Large intestine (tissue), 3 donors: Measurements from ENCODE around the gene RASA3. TPM values are rescaled to one million over a fixed set of nuclear protein-coding genes. Genes with fewer than 3 reads are reported as not detected.
"Not testable (repeated sequence)": the region's sequence is repeated elsewhere in the genome, so short reads cannot be mapped to it uniquely, and the experiment has no call there.

Experiments used
- DNase-seq, 2 donors: peaks; one replicate each; pipeline versions ENCODE4 v3.0.0 to v3.0.0-alpha.2; 2013
- H3K27ac ChIP-seq: one replicate; pipeline ENCODE4 v1.5.1; 2013; ENCODE audit warnings: low read length
- H3K27me3 ChIP-seq: 2 replicates; pipeline ENCODE4 v1.6.1; 2013; ENCODE audit warnings: low read length; ENCODE audit not compliant: control insufficient read depth, insufficient read depth
- H3K36me3 ChIP-seq: 2 replicates; pipeline ENCODE4 v1.6.1; 2013; ENCODE audit warnings: low read length; ENCODE audit not compliant: control insufficient read depth, insufficient read depth
- H3K4me1 ChIP-seq: one replicate; pipeline ENCODE4 v1.6.1; 2013; ENCODE audit warnings: low read length; ENCODE audit not compliant: control insufficient read depth, insufficient read depth
- H3K4me3 ChIP-seq: one replicate; pipeline ENCODE4 v1.5.1; 2013; ENCODE audit warnings: low read length
- H3K9me3 ChIP-seq: one replicate; pipeline ENCODE4 v1.6.1; 2013; ENCODE audit warnings: mild to moderate bottlenecking, low read depth, low read length, moderate library complexity; ENCODE audit not compliant: control insufficient read depth
- WGBS: methylation state at CpG from one replicate; pipeline ENCODE4 v1.1.5; 2013; ENCODE audit warnings: low lambda C conversion rate; ENCODE audit not compliant: insufficient coverage; 5-methylcytosine and 5-hydroxymethylcytosine counted together
- polyA plus RNA-seq: library from polyadenylated mRNA; unstranded; fragments of 120-200 nt; gene quantifications from one replicate; pipeline ENCODE4 v1.2.1, GENCODE V29; 2013

The RASA3 gene
- polyA plus RNA-seq, 1 donor = 8.3 TPM

DNA sequence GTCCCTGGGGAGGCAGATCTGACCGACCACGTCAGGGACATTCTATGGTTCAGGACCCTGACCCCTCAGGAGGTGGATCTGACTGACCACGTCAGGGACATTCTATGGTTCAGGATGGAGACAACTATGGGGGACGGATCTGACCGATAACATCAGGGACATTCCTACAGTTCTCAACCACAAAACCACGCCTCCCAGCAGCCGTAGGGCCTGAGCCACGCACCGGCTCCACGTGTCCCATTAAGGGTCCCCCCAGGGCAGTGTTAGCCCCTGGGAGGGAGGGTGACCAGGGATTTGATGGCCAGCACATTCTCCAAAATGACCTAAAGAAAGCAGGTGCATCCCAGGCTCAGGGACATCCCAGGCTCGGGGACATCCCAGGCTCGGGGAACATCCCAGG is 109.5 kb downstream of the RASA3 start:
- Histone ChIP-seq H3K36me3 (peaks cover 41% of the 10 kb centered on the region), H3K27ac (no peak overlapping the region), H3K4me1 (no peaks in the 10 kb centered on the region), H3K9me3 (no peaks in the 10 kb centered on the region), H3K4me3 (no peak overlapping the region), H3K27me3 (no peaks in the 10 kb centered on the region)
- no CpG with 5 or more reads among the region's 12 CpGs for WGBS
- no peak for DNase-seq

DNA sequence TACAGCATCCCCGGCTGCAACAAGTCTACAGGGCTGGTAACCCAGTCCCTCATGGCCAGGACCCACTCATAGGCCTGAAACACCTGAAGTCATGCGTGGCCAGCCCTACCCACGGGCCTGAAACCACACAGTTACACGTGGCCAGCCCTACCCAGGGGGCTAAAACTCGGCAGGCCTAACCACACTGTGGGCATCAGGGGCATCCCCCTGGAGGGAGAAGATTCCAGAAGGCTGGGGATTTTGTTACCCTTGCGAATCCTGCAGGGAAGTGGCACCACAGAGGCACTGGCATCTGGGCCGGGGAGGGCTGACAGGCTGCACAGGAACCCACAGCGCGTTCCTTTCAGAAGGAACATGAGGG is 110.1 kb downstream of the RASA3 start:
- 100% methylated on average over 1 of the region's 9 CpGs for WGBS

GRCh38 chr13:114021464-114022308 is 110.7 kb downstream of the RASA3 start:
- H3K36me3 ChIP-seq = peaks cover 43% of the 10 kb centered on the region
- H3K9me3 ChIP-seq = no peaks in the 10 kb centered on the region
- no peak for DNase-seq
- no peak overlapping the region for H3K27ac ChIP-seq
- H3K4me3 ChIP-seq = no peak overlapping the region
- no peaks in the 10 kb centered on the region for H3K4me1 ChIP-seq
- 80% methylated on average over 2 of the region's 25 CpGs for WGBS
- no peaks in the 10 kb centered on the region for H3K27me3 ChIP-seq

More for the DNA sequence above, 110.1 kb downstream of the RASA3 start:
- H3K4me1 ChIP-seq = no peaks in the 10 kb centered on the region
- H3K27ac ChIP-seq = no peak overlapping the region
- no peak overlapping the region for H3K4me3 ChIP-seq
- H3K9me3 ChIP-seq = no peaks in the 10 kb centered on the region
- DNase-seq = no peak
- no peaks in the 10 kb centered on the region for H3K27me3 ChIP-seq
- peaks cover 41% of the 10 kb centered on the region for H3K36me3 ChIP-seq

DNA sequence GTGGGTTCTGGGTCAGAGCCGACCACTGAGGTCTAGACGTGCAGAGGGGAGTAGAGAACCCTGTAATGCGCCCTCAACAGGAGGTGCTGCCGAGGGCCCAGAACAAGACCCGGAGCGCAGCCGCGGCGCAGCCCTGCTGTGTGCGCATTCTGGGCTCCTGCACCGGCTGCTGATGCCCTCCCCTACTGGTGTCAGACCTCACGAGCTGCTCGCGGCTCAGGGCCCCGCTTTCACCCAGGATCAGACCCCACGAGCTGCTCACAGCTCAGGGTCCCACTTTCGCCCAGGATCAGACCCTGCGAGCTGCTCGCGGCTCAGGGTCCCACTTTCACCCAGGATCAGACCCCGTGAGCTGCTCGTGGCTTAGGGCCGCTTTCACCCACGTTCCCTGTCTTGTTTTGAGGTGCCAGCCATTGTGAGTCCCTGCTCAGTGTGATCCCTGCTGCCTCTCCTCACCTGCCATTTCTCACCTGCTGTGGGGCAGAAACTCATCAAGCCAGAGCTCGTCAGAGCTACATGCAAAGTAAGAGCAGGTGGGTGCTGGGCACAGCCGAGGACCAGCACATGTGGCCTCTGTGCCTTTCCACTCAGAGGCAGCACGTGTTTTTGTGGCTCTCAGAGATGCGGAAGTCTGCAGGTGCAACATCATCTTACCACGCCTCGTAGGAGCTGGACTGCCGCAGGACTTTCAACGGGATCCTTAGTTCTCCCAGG is 111.5 kb downstream of the RASA3 start:
- DNase-seq = no peak
- WGBS = no CpG with 5 or more reads among the region's 32 CpGs
- no peak overlapping the region for H3K27ac ChIP-seq
- H3K4me1 ChIP-seq = no peaks in the 10 kb centered on the region
- H3K9me3 ChIP-seq = peaks cover 4% of the 10 kb centered on the region
- H3K36me3 ChIP-seq = peaks cover 50% of the 10 kb centered on the region
- no peaks in the 10 kb centered on the region for H3K27me3 ChIP-seq
- no peak overlapping the region for H3K4me3 ChIP-seq

GRCh38 chr13:114020134-114020533 is 112.3 kb downstream of the RASA3 start:
- H3K4me1 ChIP-seq, H3K27me3 ChIP-seq, H3K9me3 ChIP-seq, DNase-seq, H3K27ac ChIP-seq, H3K4me3 ChIP-seq: not testable (repeated sequence)
- WGBS = no CpG with 5 or more reads among the region's 14 CpGs
- H3K36me3 ChIP-seq = peaks cover 49% of the 10 kb centered on the region

GRCh38 chr13:114019367-114019766 is 113.1 kb downstream of the RASA3 start:
- H3K4me3 ChIP-seq = no peak overlapping the region
- peaks cover 53% of the 10 kb centered on the region for H3K36me3 ChIP-seq
- WGBS = no CpG with 5 or more reads among the region's 13 CpGs
- peaks cover 4% of the 10 kb centered on the region for H3K9me3 ChIP-seq
- H3K4me1 ChIP-seq = no peaks in the 10 kb centered on the region
- H3K27me3 ChIP-seq = no peaks in the 10 kb centered on the region
- H3K27ac ChIP-seq = no peak overlapping the region
- DNase-seq = no peak

- no peaks in the 10 kb centered on the region for H3K4me1 ChIP-seq
- H3K27ac ChIP-seq = no peak overlapping the region
- peaks cover 4% of the 10 kb centered on the region for H3K9me3 ChIP-seq
- H3K27me3 ChIP-seq = no peaks in the 10 kb centered on the region
- no peak for DNase-seq
- H3K36me3 ChIP-seq = peaks cover 51% of the 10 kb centered on the region
- no peak overlapping the region for H3K4me3 ChIP-seq
- WGBS = no CpG with 5 or more reads among the region's 20 CpGs
Measured at GRCh38 chr13:114018461-114019055, 113.9 kb downstream of the RASA3 start.

DNA sequence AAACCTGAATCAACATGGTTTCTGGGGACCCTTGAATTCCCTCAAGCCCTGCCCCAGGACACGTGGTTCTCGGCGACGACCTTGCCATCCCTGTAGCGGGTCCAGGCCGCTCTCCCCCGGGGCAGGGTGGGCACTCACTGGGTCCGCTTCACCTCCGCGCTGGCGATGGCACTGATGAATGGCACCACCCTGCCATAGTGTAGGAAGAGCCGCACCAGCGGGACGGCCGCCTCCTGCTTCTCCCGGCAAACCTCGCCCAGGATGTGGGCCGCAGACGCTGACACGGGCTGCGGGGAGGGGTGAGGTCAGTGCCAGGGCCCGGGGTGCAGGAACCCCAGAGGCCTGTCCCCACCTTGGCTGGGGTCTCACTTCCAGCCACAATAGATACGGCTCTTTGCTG is 114.5 kb downstream of the RASA3 start:
- peaks cover 49% of the 10 kb centered on the region for H3K36me3 ChIP-seq
- no peaks in the 10 kb centered on the region for H3K4me1 ChIP-seq
- peaks cover 4% of the 10 kb centered on the region for H3K9me3 ChIP-seq
- H3K27ac ChIP-seq = no peak overlapping the region
- WGBS = no CpG with 5 or more reads among the region's 23 CpGs
- no peaks in the 10 kb centered on the region for H3K27me3 ChIP-seq
- no peak overlapping the region for H3K4me3 ChIP-seq
- no peak for DNase-seq

DNA sequence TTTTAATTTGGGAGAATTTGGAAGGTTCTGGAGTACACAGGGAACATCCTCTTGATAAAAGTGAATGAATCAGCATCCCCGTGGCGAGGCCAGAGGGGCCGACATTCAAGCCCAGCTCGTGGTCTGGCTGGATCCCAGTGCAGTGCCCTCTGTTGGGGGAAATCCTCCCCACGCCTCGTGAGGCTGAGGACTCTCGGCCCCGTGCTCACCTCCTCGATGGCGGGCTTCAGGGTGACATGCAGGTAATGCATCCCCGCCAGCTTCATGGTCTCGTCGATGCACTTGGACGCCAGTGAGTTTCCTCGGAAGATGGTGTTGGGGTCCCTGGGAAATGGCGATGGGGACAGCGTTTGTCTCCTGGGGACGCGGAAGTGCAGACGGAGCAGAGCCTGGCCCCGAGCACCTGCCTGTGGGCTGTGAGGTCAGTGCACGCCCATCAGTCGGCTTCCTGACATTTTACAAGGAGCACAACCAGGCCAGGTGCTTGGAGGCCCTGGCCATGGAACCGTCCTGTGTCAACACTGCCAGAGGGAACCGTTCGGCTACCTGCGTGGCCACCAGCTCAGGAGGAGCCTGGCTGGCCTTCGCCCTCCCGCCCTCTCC is 115.3 kb downstream of the RASA3 start:
- Histone ChIP-seq H3K27ac (no peak overlapping the region), H3K4me1 (no peaks in the 10 kb centered on the region), H3K4me3 (no peak overlapping the region), H3K9me3 (peaks cover 4% of the 10 kb centered on the region), H3K27me3 (no peaks in the 10 kb centered on the region), H3K36me3 (peaks cover 41% of the 10 kb centered on the region)
- DNase-seq = no peak
- no CpG with 5 or more reads among the region's 29 CpGs for WGBS

GRCh38 chr13:114016321-114017027 is 115.9 kb downstream of the RASA3 start:
- H3K27me3 ChIP-seq = no peaks in the 10 kb centered on the region
- H3K4me3 ChIP-seq = no peak overlapping the region
- no CpG with 5 or more reads among the region's 30 CpGs for WGBS
- H3K27ac ChIP-seq = no peak overlapping the region
- no peak for DNase-seq
- peaks cover 4% of the 10 kb centered on the region for H3K9me3 ChIP-seq
- peaks cover 37% of the 10 kb centered on the region for H3K36me3 ChIP-seq
- H3K4me1 ChIP-seq = no peaks in the 10 kb centered on the region
